Prostate gland (tissue), 2 donors: ENCODE measurements around the gene DPP9.

Source experiments
- CTCF ChIP-seq, 4 experiments: fragments of 200-600 bp in 2 of 4; fragments of 450-650 bp in 2 of 4; sonication (generic) in 2 of 4; IDR thresholded peaks; 1 replicate in 3 of 4; 2 replicates in 1 of 4; pipeline ENCODE4 v1.5.1; 2016 to 2019; ENCODE audit warnings: antibody characterized with exemption in 4 of 4, mild to moderate bottlenecking in 2 of 4, moderate library complexity in 2 of 4
- POLR2A ChIP-seq: fragments of 450-650 bp; IDR thresholded peaks from one replicate; pipeline ENCODE4 v1.6.1; 2016; ENCODE audit warnings: antibody characterized with exemption, mild to moderate bottlenecking

- TF ChIP-seq CTCF (IDR thresholded peaks at IDR 0.05) = no peak
- TF ChIP-seq POLR2A = no peak
Observed at GRCh38 chr19:4755459-4755858, 31.8 kb upstream of the DPP9 start.
